GM19328 (cell line): ENCODE results near the gene DGCR6.
"Not testable (repeated sequence)": the region's sequence is repeated elsewhere in the genome, so short reads cannot be mapped to it uniquely, and the experiment has no call there.

Experiments used
- ATAC-seq: cut with Tn5 transposase; IDR thresholded peaks from one replicate; pipeline ENCODE4 v1.9.1; 2021; ENCODE audit warnings: mild to moderate bottlenecking, moderate library complexity; ENCODE audit not compliant: unreplicated experiment

DGCR6 gene

DNA sequence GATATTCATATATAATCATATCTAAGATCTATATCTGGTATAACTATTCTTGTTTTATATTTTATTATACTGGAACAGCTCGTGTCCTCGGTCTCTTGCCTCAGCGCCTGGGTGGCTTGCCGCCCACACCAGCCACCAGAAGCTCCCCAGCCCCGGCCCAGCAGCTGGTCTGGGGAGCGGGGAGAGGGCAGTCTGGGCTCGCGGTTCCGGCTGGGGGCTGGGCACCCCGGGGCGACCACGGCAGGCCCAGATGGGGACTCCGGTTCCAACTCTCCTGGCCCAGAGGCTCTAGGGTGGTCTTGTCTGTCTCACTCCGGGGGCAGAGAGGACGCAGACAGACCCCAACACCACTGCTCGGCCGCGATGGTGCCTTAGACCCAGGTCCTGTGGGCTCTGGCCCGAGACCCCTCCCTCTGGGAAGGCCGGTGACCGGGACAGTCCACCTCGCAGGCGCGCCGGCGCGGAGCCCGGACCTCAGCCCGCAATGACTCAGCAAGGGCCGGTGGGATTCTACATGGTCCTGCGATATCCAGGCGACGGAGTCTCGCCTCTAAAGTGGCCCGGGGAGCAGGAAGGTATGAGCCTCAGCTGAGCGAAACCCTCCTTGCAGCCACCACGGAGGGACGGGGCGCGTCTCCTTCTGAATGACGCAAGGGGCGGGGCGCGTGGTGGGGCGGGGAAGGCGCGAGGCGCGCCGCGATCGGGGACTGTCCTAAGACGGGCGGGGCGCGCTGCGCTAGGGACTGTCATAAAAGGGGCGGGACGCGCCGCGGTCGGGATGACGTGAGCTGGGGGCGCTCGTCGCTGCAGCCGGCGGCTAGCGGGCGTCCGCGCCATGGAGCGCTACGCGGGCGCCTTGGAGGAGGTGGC, at the start of gene DGCR6:
TSS of gene DGCR6 (plus strand) at position 781 of the 870 bp plus-strand sequence. CDS start at position 836, 55 bp downstream.
- ATAC-seq, result peak; percentile 87

DNA sequence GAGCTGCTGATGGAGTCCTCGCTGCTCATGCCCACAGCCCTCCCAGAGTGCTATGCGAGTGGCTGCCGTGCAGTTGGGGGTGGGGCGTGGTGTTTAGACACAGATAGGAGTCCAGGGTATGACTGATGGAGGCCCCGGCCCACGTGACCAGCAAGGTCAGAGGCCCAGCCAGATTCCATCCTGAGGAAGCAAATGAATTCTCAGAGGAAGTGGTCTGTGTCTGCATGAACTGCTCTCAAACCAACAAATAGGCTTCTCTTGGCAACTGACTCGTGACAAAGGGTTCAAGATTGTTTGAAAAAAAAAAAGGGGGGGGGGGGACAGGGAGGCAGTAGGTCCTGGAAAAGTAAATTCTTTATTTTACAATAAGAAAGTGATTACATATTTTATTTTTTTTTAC, 46.8 kb upstream of the DGCR6 start:
- not testable (repeated sequence) for ATAC-seq

DNA sequence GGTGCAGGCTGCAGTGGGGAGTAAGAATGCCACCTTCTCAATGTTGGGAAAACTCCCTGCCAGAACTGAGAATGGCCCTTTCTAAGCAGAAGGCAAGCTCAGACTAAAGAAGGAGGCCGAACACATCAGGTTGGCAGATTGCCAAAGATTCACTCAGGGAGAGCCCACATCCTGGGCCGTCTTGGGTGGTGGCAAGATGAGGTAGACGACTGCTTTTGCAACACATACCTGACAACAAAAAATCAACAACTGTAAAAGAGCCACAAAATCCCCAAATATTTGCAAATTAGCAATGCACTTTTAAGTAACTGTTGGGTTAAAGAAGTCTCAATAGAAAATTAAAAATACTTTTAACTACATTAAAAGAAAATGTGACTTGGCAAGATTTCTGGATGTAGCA, 24.9 kb upstream of the DGCR6 start:
- ATAC-seq, result not testable (repeated sequence)

DNA sequence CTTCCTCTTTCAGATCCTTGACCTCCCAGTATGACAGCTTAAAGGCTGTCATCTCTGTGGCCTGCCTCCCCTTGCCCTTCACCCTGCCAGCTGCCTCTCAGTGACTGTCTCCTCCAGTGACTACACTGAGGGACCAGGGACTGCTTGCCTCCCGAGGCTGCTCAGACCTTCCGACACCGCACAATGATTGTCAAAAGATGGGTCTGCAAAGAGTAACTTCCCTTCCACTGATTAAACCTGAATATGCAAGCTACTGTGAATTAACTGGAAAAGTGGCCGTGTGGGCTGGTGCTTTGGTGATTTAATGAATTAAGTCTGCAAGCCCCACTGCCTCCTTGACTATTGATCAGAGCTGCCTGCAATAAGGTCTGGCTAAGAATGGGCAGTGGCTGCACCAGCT, 21.7 kb upstream of the DGCR6 start:
- ATAC-seq, result not testable (repeated sequence)

DNA sequence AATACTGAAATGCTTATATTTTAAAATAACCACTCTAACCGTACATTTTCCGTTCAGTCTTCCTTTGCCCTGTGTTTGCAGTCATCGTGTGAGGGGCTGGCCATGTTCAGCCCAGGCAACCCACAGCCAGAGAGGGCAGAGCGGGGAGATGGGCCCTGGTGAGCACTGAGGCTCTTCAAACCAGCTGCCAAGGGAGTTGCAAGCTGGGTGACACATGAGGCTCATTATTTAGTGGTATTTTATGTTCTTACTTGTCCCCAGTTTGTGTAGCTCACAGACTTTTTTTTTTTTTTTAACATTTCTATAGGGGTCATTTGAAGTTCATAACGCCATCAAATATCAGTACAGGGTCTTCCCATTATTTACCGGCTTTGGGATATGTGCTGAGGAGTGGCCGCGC, 18.0 kb upstream of the DGCR6 start:
- ATAC-seq, result no peak

DNA sequence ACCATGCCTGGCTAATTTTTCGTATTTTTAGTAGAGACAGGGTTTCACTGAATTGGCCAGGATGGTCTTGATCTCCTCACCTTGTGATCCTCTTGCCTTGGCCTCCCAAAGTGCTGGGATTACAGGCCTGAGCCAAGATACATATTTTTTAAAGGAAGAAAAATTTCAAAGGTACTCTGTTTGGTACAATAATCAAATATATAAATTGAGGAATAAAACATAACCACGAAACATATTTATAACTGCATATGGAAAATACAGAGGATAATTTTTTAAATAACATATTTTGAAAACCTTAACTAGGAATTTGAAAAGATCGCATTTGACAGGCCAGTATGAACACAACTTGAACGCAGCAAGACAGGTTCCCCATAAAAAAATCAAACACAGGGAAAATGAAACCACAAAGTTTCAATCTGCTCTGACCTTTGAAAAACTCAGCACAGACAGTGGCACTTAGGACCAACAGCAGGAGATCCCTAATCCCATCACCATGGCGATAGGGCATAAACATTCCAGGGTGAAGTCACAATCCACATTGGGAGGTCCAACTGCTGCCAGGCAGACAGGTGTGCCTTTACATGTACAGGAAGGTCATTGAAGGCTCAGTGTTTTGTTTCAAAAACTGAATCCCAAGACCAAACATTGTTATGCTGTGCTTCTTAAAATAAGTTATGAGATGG, 15.5 kb upstream of the DGCR6 start:
- not testable (repeated sequence) for ATAC-seq

DNA sequence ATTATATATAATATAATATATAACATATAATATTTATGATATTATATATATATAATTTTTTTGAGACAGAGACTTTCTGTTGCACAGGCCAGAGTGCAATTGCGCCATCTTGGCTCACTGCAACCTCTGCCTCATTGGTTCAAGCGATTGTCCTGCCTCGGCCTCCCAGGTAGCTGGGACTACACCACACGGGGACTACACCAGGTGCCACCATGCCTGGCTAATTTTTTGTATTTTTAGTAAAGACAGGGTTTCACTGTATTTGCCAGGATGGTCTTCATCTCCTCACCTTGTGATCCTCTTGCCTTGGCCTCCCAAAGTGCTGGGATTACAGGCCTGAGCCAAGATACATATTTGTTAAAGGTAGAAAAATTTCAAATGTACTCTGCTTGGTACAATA, 12.3 kb upstream of the DGCR6 start:
- ATAC-seq, result not testable (repeated sequence)

DNA sequence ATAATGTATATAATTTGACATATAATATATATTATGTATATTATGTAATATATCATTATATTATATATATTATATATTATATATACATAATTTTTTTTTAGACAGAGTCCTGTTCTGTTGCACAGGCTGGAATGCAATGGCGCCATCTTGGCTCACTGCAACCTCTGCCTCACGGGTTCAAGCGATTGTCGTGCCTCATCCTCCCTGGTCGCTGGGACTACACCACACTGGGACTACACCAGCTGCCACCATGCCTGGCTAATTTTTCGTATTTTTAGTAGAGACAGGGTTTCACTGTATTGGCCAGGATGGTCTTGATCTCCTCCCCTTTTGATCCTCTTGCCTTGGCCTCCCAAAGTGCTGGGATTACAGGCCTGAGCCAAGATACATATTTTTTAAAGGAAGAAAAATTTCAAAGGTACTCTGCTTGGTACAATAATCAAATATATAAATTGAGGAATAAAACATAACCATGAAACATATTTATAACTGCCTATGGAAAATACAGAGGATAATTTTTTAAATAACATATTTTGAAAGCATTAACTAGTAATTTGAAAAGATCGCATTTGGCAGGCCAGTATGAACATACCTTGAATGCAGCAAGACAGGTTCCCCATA, 10.0 kb upstream of the DGCR6 start:
- ATAC-seq, result not testable (repeated sequence)

DNA sequence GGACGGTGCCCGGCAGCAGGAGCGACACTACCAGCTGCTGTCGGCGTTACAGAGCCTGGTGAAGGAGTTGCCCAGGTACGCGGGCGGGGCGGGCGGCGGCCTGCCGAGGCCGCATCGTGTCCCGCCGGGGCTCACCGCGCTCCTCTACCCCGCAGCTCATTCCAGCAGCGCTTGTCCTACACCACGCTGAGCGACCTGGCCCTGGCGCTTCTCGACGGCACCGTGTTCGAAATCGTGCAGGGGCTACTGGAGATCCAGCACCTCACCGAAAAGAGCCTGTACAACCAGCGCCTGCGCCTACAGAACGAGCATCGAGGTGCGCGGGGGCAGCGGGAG, 258 bp downstream of the DGCR6 start:
- ATAC-seq, result not testable (repeated sequence)

DNA sequence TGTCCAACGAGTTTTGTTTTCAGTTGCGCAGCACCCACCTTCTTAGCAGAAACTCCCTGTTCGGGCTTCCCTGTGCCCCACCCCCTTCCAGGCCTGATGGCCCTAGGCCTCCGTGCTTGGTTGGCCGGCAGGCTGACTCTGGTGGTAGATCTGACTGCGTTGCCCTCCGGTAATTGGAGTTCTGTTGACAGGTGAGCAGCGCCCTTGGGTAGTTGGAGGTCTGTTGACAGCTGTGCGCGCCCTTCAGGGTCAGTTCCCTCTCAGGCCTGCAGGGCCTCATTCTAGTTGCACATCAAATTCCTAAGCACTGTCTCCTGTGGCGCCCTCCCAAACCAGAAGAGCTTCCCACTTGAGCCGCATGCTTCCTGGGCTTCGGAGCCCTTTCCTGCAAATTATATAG, 776 bp downstream of the DGCR6 start:
- ATAC-seq, result no peak

DNA sequence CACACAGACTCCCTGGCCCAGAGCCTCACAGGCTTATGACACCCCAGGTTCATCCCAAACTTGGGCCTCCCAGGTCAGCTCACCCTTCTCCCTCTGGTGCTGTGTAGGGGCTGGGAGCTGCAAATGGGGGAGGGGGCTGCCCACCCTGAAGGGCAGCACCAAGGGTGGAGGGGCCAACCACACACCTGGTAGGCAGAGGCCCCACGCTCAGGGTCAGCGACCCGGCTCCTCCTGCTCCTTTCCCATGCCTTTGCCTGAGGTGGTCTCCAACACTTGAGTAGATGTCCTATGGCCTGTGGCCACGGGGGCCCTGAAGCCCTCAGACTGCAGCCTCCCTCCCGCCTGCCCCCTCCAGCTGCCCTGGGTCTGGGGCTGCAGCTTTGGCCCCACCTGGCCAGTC, 3.4 kb downstream of the DGCR6 start:
- no peak for ATAC-seq

DNA sequence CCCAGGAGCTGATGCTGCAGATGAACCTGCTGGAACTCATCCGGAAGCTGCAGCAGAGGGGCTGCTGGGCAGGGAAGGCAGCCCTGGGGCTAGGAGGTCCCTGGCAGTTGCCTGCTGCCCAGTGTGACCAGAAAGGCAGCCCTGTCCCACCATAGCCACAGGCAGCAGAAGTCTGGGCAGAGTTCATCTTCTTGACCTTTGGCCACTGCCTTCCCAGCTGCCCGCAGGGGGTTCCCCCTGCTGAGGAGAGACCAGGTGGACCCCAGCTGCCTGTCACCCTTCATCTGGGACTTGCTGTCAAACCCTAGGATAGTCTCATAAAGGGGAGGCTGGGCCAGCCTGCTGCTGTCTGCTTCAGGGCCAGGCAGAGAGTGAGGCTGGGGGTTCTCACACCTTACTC, 5.4 kb downstream of the DGCR6 start:
- ATAC-seq, result not testable (repeated sequence)

DNA sequence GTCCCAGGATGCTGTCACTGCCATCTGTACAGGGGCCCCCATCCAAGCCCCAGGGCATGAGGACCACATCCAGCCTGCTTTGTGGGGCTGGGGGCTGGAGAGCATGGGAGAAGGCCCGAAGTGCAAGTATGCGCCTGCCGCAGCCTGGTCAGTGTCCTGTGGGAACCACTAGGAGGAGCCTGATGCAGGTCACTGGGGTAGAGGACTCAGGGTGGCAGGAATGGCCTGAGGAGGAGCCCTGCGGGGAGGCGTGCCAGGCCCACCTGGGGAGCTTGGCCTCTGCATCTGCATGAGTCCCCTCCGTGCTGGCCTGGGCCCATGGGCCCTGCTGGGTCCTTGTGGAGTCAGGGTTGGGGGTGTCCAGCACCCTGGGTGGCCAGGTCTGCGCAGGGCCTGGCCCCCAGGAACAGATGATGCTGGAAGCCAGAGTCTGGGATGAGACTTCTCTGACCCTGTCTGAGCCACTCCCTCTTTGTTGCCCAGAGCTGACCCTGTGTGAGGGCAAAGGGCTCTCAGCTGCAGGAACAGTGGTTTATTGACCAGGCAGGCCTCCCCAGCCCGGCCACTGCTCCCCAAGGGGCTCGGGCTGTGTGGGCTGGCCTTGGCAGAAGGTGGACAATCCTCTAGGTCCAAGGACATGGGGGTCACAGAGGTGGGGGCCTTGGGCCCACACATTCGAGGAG, 6.3 kb downstream of the DGCR6 start:
- ATAC-seq, result not testable (repeated sequence)

DNA sequence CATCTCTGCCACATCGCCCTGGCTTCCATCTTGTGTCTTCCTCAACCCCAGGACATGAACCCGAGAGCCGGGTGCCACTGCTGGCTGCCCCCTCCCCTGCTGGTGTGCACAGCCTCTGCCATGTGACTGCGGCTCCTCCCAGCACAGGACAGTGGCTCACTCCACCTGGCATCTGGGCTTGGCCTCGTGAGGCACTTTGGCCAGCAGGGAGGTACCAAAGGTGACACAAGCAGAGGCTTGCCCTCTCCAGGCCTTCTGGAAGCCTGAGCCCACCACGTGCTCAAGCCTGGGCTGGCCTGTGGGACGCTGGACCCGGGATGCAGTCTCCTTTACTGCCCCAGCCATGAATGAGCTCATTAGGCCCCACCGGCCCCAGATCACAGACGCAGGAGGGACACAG, 8.4 kb downstream of the DGCR6 start:
- ATAC-seq, result not testable (repeated sequence)

DNA sequence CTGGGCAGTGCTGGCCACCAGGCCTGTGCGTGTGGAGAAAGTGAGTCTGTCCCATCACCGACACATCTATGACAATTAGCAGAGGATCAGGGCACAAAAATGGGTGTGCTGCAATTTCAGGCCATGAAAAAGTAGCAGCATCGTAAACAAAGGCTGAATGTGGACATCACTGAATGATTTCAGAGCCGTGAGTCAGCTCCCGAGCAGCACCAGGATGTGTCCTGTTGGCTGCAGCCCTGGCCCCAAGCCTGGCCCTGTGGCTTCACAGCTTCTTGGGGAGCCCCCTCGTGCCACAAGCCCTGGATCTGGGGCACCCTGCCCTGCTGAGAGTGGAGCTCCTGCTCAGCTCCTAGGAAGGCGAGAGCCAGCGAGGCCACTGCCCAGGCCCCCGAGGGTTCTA, 9.4 kb downstream of the DGCR6 start:
- not testable (repeated sequence) for ATAC-seq

DNA sequence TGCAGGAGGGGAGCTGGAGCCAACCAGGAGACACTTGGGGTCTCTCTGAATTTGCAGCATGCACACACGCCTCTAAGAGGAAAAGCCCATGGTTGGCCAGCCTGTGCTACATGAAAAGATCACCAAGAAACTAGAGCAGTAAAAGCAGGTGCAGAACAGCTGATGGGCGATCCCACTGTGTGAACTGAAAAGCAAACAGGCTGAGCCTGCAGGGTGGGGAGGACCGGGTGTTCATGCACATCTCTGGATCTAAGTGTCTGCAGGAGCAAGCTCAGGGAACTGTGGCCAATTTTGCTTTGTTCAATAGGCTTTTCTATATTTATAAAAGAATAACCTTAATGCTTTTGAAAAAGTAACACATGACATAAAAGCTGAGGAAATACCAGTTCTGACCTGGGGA, 11.7 kb downstream of the DGCR6 start:
- not testable (repeated sequence) for ATAC-seq

DNA sequence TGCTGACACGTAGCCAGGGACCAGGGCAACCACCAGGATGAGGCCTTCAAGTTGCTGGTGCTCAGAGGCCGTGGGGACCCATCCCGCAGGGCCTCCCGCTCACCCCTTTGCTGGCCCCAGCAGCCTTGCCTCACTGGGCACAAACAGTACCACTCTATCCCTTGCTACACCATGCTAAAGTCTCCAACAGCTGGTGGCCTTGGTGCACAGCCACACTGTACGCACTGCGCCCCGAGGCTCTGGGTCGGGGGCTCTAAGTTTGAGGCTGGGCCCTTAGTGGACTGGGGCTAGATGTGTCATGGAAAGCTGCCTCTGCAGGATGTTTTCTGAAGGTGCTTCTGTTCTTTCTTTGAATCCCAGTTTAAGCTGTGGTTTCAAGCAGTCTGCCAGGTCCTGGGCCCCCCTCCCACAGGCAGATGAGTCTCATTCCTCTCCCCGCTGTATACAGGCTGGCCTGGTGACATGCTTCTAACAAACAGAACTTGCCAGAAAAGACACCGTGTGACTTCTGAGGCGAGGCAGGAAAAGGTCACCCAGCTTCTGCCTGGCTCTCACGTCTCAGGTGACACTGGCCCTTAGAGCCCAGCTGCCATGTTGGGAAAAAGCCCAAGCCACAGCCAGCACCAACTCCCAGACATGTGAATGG, 14.3 kb downstream of the DGCR6 start:
- not testable (repeated sequence) for ATAC-seq

DNA sequence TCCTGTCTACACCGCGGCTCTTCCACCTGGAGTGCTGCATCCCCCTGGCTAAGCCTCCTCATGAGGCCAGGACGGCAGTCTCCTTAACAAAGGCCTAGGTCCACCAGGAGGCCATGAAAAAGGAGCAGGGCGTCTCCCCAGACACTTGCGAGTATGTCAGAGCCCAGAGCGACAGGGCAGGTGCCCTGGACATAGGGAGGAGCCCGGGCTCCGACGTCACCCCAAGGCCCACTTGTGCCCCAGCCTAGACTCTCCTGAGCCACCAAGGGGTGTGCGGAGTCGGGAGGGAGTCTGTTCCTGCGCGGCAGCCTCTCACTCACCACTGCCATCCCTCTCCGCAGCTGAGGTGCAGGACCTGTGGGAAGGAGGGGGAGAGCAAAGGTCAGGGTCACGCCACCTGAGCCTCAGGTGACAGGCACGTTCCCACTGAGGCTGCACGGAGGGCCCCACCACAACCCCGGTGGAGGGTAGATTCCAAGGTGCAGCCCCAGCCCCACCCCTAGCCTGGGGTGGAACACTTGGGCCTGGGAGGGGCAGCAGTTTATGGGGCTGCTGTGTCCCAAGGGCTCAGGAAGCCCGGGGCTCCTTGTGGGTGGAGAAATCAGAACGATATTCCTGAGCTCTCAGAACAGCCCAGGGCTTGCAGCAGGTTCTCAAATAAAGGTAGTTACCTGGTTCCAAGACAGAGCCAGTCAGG, 19.4 kb downstream of the DGCR6 start:
- ATAC-seq, result no peak

DNA sequence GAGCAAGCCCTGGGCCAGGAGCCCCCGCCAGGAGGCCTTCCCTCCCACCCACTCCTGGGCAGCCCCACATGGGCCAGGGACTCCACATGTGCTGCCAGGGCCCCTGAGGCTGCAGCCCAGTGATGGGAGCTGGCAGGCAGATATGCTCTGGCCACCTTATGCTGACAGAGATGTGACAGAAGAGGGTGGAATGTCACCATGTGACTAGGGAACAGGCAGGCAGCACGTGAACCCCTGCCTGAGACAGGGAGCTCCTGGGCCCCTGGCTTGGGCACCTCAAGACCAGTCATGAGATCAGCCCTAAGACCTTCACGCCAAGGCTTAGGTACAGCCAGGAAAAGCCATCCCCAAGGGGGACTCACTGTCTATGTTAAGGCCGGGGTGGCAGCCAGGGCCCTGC, 20.9 kb downstream of the DGCR6 start:
- no peak for ATAC-seq

DNA sequence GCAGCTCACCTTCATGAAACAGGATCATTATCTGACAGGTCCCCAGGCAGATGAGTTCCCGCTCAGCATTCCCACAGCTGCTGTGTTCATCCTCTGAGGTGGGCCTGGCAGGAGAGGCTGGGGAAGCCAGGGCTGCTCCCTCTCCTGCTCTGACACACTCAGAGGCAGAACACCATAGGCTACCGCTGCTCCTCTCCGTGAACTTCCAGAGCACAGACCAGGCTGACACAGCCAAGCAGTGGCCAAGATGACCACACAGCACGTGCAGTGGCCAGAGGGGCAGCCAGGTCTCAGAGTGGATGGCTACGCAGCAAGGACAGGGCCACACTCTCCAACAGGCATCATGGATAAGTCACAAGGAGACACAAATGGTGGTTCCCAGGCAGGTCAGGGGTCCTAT, 21.5 kb downstream of the DGCR6 start:
- no peak for ATAC-seq
